ENCODE data around the gene SPTB.

DNA sequence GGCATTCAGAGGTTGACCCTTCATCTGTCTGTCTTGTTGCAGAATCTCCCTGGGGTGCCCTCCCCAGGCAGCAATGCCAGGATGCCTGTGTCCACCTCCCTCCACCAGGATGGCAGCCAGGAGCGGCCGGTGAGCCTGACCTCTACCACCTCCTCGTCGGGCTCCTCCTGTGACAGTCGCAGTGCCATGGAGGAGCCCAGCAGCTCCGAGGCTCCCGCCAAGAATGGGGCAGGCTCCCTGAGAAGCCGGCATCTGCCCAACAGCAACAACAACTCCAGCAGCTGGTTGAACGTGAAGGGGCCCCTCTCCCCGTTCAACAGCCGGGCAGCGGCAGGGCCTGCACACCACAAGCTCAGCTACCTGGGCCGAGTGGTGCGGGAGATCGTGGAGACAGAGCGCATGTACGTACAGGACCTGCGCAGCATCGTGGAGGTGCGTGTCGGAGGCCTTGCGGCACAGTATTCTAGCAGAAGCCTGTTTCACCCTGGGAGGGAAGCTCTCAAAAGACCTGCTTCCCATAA lies 152.1 kb downstream of the SPTB start:
- TF ChIP-seq, protein P1, sequence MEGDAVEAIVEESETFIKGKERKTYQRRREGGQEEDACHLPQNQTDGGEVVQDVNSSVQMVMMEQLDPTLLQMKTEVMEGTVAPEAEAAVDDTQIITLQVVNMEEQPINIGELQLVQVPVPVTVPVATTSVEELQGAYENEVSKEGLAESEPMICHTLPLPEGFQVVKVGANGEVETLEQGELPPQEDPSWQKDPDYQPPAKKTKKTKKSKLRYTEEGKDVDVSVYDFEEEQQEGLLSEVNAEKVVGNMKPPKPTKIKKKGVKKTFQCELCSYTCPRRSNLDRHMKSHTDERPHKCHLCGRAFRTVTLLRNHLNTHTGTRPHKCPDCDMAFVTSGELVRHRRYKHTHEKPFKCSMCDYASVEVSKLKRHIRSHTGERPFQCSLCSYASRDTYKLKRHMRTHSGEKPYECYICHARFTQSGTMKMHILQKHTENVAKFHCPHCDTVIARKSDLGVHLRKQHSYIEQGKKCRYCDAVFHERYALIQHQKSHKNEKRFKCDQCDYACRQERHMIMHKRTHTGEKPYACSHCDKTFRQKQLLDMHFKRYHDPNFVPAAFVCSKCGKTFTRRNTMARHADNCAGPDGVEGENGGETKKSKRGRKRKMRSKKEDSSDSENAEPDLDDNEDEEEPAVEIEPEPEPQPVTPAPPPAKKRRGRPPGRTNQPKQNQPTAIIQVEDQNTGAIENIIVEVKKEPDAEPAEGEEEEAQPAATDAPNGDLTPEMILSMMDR (IDR thresholded peaks at IDR 0.05), result no peak
- TF ChIP-seq POLR2AphosphoS5 (IDR thresholded peaks at IDR 0.05), result no peak
- no peak for TF ChIP-seq EP300 (IDR thresholded peaks at IDR 0.05)

Measured in sigmoid colon (tissue), 4 donors.